Calu3 (cell line): ENCODE results near the gene C9orf50. TPM values are rescaled to one million over a fixed set of nuclear protein-coding genes. Genes with fewer than 3 reads are reported as not detected.
"Not testable (repeated sequence)": the region's sequence is repeated elsewhere in the genome, so short reads cannot be mapped to it uniquely, and the experiment has no call there.

Source experiments
- BruUV-seq: library from RNA; stranded (reverse); fragments of 400-500 nt; replicated peaks from 2 replicates; lab custom pipeline; 2021; lab: Mats Ljungman, UMichigan
- CTCF ChIA-PET: fragments of 300-600 bp; sonication (Branson Sonifier 250); formaldehyde crosslinking; loops from one replicate; lab custom pipeline; 2022; ENCODE audit warnings: antibody characterized with exemption; lab: Charles Lee
- DNase-seq: peaks from one replicate; pipeline ENCODE4 v3.0.0; 2022
- H3K27ac Mint-ChIP-seq: one replicate; pipeline ENCODE4 v1.8.0; 2022; ENCODE audit warnings: mixed read lengths; ENCODE audit not compliant: unreplicated experiment
- H3K27me3 Mint-ChIP-seq: one replicate; pipeline ENCODE4 v1.8.0; 2022; ENCODE audit warnings: mixed read lengths; ENCODE audit not compliant: unreplicated experiment
- H3K36me3 Mint-ChIP-seq: one replicate; pipeline ENCODE4 v1.8.0; 2022; ENCODE audit warnings: mild to moderate bottlenecking, moderate library complexity, mixed read lengths; ENCODE audit not compliant: insufficient read depth, unreplicated experiment
- H3K4me1 Mint-ChIP-seq: one replicate; pipeline ENCODE4 v1.8.0; 2022; ENCODE audit warnings: mild to moderate bottlenecking, low read depth, mixed read lengths; ENCODE audit not compliant: unreplicated experiment
- H3K4me3 Mint-ChIP-seq: one replicate; pipeline ENCODE4 v1.8.0; 2022; ENCODE audit warnings: mild to moderate bottlenecking, low read depth, moderate library complexity, mixed read lengths; ENCODE audit not compliant: unreplicated experiment
- H3K9me3 Mint-ChIP-seq: one replicate; pipeline ENCODE4 v1.8.0; 2022; ENCODE audit warnings: low read depth, mixed read lengths; ENCODE audit not compliant: unreplicated experiment
- intact Hi-C: fragments of 100-400 bp; cut with micrococcal nuclease; formaldehyde crosslinking; loops from one replicate; pipeline ENCODE4 v1.10.0; 2022; ENCODE audit not compliant: unreplicated experiment
- total RNA-seq: library from RNA; stranded (reverse); gene quantifications from 2 replicates; pipeline ENCODE4 v1.2.3, GENCODE V29; 2022
- TF ChIP-seq, protein P1 (sequence below): fragments of 200-600 bp; IDR thresholded peaks from one replicate; pipeline ENCODE4 v1.8.0; 2022; ENCODE audit warnings: antibody characterized with exemption; ENCODE audit not compliant: unreplicated experiment

The C9orf50 gene
- total RNA-seq, 1 experiment from 2014 or later = not detected

DNA sequence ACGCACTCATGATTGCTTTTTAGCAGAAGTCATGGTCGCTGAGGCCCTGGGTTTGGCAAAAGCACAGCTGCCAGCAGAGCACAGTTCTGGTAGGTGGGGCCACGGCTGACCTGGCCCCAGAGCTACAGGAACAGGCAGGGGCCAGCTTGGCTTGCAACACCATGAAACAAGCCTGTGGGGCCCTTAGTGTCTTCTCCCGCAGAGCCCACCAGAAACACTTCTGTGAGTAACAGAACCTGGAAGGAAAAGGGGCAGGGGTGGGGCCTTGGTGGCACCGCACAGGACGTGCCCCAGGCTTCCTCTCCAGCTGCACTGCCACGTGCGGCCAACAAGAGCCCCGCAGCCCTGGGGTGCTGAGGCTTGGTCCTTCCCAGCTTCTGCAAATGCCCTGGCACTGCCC lies 16.2 kb upstream of the C9orf50 start:
- Mint-ChIP-seq H3K9me3 (no peaks in the 10 kb centered on the region), H3K4me1 (peaks cover under 1% of the 10 kb centered on the region), H3K36me3 (peaks cover 72% of the 10 kb centered on the region), H3K4me3 (no peak overlapping the region), H3K27me3 (no peaks in the 10 kb centered on the region), H3K27ac (no peak overlapping the region)
- BruUV-seq = no TSS peak
- intact Hi-C loops = no loop called here
- TF ChIP-seq, protein P1, sequence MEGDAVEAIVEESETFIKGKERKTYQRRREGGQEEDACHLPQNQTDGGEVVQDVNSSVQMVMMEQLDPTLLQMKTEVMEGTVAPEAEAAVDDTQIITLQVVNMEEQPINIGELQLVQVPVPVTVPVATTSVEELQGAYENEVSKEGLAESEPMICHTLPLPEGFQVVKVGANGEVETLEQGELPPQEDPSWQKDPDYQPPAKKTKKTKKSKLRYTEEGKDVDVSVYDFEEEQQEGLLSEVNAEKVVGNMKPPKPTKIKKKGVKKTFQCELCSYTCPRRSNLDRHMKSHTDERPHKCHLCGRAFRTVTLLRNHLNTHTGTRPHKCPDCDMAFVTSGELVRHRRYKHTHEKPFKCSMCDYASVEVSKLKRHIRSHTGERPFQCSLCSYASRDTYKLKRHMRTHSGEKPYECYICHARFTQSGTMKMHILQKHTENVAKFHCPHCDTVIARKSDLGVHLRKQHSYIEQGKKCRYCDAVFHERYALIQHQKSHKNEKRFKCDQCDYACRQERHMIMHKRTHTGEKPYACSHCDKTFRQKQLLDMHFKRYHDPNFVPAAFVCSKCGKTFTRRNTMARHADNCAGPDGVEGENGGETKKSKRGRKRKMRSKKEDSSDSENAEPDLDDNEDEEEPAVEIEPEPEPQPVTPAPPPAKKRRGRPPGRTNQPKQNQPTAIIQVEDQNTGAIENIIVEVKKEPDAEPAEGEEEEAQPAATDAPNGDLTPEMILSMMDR = no peak
- CTCF ChIA-PET = interaction anchor here (0.6 to 0.7 kb wide), 2 partner anchors 476 to 511 kb away, joined by 3 read pairs; no protein-coding TSS in a partner anchor
- no peak for DNase-seq

DNA sequence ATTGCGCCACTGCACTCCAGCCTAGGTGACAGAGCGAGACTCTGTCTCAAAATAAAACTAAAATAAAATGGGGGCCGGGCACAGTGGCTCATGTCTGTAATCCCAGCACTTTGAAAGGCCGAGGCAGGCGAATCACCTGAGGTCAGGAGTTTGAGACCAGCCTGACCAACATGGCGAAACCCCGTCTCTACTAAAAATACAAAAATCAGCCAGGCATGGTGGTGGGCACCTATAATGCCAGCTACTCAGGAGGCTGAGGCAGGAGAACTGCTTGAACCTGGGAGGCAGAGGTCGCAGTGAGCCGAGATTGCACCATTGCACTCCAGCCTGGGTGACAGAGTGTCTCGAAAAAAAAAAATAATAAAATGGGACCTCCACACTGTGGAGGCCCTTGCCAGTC lies 15.4 kb upstream of the C9orf50 start:
- BruUV-seq = not testable (repeated sequence)

DNA sequence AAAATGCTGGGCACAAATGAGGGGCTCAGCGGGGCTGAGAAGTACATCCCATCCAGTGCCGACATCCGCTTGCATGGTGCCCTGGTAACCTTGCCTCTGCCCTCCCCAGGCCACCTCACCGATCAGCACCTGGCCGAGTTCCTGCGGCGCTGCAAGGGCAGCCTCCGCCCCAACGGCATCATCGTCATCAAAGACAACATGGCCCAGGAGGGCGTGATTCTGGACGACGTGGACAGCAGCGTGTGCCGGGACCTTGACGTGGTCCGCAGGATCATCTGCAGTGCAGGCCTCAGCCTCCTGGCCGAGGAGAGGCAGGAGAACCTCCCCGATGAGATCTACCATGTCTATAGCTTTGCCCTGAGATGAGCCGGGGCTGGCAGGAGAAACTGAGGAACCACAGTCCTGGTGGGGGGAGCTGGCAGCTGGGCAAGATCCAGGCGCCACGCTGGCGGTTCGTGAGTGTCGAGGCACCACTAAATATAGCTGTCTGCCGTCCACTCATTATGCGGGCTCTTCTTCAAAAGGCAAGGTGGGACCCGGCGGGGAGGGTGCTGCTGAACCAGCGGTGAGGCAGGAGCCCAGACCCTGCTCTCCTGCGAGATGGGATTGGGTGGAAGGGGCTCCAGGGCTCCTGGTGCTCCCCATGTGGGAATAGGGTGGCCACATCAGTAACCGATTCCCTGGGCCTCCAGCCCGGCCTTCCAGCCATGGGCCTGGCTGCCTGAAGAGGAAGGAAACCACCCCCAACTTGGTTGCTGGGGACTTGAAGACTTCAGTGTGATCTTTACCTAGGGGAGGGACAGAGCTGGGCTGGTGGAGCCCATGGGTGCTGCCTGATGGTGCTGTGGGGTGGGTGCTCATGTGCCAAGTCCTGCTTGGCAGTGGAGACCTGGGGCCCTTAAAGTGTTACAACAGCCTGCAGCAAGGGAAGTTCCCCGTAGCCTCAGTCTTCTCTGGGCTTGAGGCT lies 14.5 kb upstream of the C9orf50 start:
- Mint-ChIP-seq H3K27me3 (no peaks in the 10 kb centered on the region), H3K4me1 (peaks cover 15% of the 10 kb centered on the region), H3K27ac (no peak overlapping the region), H3K4me3 (no peak overlapping the region), H3K9me3 (no peaks in the 10 kb centered on the region), H3K36me3 (peaks cover 56% of the 10 kb centered on the region)
- DNase-seq = no peak
- TF ChIP-seq, protein P1 = no peak
- intact Hi-C loops = no loop called here
- BruUV-seq = no TSS peak
- CTCF ChIA-PET = no interaction called here

More for the DNA sequence above, 15.4 kb upstream of the C9orf50 start:
- H3K4me1 Mint-ChIP-seq, H3K27me3 Mint-ChIP-seq, DNase-seq, H3K4me3 Mint-ChIP-seq, intact Hi-C loops, H3K27ac Mint-ChIP-seq, H3K9me3 Mint-ChIP-seq, CTCF ChIA-PET: not testable (repeated sequence)
- peaks cover 64% of the 10 kb centered on the region for H3K36me3 Mint-ChIP-seq

DNA sequence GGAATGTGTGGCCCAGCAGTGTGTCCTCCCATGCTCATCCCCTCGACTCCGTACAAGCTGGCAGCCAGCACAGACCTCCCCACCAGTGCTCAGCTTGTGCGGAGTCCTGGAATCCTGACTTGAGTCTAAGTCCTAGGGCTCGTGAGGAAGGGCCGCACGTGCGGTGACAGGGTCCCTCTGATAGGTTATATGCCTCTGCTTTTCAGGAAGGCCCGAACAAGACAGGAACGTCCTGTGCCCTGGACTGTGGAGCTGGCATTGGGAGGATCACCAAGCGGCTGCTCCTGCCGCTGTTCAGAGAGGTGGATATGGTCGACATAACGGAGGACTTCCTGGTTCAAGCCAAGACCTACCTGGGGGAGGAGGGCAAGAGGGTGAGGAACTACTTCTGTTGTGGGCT lies 12.9 kb upstream of the C9orf50 start:
- Mint-ChIP-seq H3K36me3 (peaks cover 47% of the 10 kb centered on the region), H3K9me3 (no peaks in the 10 kb centered on the region), H3K4me1 (peaks cover 15% of the 10 kb centered on the region), H3K27ac (no peak overlapping the region), H3K4me3 (no peak overlapping the region), H3K27me3 (no peaks in the 10 kb centered on the region)
- TF ChIP-seq, protein P1 = no peak
- no TSS peak for BruUV-seq
- DNase-seq = no peak
- intact Hi-C loops = no loop called here
- CTCF ChIA-PET = interaction anchor here (0.6 kb wide), 1 partner anchor 493 kb away, joined by 3 read pairs; no protein-coding TSS in a partner anchor
